ENCODE data around the gene RNF175.

Gene RNF175

DNA sequence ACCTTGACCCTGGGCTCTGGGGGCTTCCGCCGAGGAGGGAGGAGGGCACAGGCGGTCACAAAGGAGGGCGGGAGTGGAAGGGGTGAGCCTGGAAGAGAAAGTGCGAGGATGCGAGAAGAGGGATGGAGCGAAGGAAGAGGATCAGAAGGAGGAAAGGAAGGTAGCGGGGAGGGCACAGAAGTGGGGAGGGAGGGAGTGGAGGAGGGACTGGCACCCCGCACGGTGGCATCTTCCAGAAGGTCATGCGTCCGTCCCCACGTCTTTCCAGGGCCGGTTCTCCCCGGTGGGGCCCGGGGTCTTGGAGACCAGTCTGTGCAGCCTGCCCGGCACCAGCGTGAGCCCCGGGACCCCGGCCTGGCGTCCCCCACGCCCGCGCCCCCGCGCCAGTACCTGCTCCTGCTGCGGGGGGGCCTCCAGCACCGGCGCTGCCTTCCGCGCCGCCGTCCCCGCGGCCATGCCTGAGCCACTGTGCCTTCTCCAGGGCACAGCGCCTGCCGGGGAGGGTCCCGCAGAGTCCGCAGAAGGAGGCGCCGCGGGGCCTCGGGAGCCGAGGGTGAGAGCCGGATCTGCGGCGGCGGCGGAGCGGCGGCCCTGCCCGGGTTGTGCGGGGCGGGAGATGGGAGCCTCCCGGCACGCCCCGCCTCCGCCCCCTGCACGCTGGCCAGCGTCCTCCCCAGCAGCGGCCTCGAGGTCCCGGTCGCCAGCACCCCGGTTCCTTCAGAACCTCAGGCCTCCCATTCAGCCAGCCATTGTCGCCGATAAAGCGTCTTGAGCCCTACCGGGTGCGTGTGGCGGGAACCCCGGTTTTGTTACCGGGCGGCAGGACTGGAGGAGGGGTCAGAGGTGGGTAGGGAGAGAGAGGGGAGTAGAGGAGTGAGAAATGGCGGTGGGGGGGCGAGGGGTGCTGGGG lies at the start of gene RNF175:
RNF175 (minus strand) TSS at position 618 of the 910 bp plus-strand sequence; CDS start at position 456, 162 bp downstream.
- DNase-seq, result no peak

DNA sequence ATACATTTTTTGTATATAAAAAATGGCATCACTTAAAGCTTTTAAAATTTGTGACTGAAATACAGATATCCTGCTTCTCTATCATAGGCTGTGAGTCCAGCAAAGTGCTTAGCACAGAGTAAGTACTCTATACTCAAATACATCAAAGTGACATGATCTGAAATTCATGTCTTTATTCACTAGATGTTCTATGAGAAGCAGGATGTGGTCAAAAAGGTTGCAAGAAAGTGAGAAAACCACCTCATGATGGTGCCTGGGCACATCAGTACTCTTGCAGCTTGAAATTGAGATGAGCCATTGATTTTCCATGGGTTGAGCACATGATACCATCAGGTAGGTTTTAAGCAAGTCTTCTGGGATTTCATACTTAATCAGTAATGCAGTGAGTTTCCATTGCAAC lies 49.5 kb upstream of the RNF175 start:
- DNase-seq, result no peak

DNA sequence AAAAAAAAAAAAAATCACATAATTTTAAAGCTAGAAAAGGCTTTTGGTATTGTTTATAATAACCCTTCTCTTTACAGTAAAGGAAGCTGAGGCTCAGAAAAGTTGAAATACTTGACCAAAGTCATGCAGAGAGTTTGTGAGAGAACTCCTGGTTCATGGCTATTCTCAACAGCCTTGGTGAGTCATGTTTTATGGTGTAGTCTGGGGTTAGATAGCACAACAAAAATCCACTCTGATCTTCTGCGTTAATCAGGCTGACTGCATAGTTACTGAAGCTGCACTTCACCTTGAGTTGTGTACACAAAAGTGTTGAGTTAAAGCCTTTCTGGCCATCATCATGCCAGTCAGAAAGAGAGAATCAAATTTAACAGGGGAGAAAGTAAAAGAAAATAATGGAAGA lies 48.4 kb upstream of the RNF175 start:
- DNase-seq, result no peak

DNA sequence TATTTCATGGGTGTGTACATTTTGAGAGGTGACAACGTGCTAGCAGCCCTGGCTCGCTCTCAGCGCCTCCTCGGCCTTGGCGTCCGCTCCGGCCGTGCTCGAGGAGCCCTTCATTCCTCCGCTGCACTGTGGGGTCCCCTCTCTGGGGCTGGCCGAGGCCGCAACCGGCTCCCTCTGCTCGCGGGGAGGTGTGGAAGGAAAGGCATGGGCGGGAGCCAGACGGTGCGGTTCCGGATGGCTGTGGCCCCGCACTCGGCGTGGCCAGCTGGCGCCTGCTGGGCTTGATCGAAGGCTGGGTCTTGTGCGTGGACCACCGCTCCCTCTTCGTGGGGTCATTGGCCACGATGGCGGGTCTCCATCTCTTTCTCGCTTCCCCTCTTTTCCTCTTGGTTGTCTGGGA lies 46.2 kb upstream of the RNF175 start:
- DNase-seq, result no peak

DNA sequence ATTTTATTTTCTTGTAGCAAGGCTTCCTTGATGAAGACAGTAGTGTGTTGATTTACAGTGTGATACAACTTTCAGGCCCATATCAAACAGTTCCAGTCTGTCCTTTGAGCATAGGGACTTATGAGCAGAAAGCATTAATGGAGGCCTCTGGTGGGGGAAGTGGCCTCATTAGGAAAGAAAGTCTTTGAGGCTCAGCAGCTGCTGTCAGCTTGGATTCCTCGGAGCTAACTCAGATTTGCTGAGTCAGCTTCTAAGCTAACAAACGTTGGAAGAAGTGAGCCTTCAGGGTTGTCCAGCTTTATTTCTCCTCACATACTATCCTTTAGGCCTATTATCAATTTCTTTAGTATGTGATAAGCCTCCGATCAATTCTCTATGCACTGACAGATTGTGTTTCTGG lies 44.9 kb upstream of the RNF175 start:
- DNase-seq, result no peak

DNA sequence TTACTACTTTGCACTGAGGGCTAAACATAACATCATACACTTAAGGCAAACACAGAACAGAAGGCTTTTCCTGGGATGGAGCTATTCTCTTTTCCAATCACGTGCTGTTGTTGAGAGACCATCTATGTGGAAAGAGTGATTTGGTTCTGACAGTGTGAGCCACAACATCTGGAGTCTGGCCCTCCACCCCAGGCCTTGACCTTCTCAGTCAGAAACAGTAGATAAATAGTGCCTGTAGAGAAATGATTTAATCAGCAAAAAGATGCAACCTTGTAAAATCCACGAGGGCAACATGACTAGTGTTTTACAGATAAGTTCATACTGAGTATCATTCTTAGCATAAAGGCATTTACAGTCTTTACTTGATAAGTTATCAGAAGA lies 39.9 kb upstream of the RNF175 start:
- DNase-seq, result no peak

DNA sequence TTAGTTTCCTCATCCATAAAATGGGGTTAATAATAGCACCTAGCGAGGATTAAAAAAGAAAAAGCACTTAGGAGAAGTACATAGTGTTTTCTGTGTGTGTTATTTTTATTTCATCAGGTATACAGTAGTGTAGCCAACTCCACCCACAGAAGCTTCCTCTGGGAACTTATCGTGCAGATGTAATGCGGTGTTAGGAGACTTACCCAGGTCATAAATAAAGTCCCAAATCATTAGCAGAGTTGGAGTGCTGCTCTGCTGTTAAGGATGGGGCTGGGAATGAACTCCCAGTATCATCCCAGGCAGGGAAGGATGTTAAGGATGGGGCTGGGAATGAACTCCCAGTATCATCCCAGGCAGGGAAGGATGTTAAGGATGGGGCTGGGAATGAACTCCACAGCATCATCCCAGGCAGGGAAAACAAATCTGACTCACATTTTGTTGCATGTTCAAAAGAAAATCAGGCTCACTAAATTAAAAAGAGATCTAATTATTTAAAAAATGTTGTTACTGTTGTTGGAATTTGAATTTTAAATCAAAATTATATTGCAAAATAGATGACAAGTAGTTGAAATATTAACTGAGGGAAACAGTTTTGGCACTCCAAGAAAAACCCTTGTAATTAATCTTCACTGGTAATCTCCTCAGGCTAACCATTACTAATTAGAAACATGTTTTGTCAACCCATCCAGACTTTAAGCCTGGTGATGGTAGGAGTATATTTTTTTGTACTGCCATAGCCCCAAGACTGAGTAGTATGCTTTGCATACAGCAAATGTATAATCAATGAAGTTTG lies 39.3 kb upstream of the RNF175 start:
- DNase-seq, result no peak

DNA sequence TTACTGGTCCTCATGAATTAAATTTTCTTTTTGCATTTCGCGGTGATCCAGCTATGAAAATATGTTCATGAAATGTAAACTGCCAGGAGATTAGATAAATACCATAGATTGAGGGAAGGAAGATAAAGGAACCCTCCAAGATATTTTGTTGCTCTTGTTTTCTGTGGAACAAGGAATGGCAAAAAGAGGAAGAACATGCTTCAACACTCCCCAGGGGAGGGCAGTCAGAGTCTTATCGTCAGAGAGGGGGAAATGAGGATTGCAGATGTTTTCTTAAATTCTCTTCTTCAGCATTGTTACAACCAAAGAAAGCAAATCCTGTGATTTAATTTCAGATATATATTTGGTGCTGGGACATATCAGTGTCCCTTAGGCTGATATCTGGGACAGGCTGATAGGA lies 38.6 kb upstream of the RNF175 start:
- no peak for DNase-seq

DNA sequence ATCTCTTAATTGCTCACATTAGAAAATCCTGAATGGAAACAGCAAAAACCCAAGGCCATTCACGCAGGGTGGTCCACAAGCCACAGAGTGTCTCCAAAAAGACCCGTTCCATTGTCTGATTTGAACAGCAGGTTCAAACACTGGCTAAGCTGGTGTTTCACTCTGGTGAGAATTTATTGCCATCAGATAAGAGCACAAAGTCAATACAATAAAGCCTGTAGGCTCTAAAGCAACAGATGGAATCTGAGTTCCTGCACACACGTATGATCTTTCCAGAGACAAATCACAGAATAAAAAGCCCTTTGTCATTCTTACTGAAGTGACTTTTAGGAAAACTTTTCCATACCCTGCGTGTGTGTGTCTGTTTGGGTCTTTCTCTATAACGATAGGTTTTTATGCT lies 34.2 kb upstream of the RNF175 start:
- no peak for DNase-seq

DNA sequence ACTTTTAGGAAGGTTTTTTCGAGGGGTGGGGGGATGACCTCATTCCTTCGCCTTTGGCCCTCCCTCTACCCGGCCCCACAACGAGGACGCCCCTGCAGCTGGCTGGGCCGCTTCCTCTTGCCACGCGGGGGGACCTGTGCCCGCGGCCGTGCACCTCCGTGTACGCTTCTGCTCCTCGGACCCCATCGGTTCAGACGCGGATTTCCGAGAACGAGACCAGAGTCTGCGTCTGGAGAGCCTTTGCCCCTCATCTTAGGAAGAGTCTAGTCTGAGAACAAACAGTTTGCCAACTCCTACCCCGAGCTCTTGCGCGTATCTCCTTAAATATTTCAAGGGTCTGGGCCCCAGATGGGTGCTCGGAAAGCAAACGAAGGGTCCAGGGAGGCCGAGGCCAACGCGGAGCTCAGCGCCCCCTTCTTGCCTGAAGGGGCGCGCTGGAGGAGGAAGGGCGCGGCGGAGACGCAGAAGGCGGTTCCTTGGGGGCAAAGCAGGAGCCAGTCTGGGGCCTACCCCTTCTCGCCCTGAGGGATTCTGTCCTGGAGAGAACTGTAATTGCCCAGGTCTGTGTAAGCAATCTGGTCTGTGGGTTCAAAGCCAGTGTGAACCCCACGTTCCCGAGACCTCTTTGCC lies 32.9 kb upstream of the RNF175 start:
- no peak for DNase-seq

DNA sequence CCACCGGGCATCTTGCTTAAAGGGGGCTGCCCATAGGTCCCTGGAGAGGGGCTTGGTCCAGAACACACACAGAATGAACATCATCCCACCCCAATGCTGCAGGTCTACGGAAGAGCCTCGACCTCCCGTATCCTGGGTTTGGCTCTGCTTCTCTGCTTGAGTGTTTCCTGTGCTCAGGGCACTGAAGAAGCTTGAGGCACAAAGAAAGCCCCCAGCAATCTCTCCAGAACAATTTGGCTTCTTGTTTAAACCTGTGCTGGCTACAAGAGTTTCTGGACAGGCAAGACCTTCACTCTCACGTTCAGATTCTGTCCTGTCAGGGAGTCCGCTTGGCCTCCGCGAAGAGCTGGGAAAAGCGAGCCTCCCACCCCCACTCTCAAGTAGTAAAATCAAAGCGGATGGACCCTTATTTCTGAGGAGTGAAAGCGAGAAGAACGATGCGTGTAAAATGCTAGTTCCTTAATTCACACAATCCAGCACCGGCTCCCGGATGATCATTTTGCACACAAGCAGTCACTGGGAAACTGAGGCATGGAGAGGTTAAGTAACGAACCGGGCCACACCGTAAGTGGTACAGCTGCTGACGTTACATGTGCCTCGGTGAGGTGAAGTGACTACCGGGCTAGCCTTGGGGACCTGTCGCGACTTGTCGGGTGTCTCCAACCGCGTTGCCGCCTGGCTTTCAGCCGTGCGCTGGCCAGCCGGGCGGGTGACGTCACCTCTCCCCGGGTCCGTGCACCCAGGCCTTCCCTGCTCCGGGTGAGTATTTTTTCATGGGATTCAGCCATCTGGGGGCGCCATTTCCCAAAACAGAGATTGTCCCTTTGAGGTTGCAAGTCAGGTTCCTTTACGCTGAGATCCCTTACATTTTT lies 32.2 kb upstream of the RNF175 start:
- peak; percentile 33 for DNase-seq

DNA sequence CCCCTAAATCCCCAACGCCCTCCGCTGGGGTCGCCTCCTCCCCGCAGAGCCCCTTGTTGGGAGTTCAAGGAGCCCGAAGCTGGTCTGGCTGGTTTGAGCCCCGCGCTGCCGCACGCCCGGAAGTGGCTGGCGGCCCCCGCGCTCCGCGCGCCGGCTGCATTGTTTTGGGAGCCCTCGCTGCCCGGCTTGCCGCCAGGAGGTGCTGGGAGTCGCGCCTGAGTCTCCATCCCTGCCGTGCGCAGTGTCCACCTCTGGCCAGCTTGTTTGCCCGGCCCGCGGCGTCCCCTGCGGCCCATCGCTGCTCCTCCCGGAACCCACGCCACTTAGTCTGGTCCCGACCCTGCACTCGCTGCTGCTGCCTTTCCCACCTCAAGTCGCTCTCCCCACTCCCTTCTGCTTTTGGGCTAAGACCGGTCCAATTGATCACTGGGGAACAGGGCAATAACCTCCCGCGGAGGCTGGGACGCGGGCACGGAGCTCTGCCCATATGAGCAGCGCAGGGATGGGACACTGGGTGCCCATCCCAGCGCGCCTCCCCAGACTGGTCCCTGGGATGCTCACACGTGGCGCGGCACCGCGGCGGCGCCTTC lies 31.2 kb upstream of the RNF175 start:
- DNase-seq, result no peak

DNA sequence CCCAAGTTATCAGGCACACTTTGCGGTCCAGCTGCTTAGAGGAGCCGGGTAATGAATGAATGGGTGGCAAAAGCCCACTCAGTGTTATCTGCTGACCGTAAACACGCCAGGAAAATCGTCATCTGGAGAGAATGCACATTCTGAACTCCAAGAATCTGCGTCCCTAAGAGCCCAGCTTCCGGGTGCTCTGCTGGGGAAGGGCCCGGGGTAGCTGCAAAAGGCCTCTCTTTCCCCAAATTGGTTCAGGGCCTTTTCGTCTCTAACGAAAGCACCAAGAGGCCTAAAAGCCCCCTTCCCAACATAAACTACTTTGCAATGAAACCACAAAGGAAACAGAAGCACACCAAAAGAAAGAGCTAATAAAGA lies 30.7 kb upstream of the RNF175 start:
- DNase-seq, result no peak

DNA sequence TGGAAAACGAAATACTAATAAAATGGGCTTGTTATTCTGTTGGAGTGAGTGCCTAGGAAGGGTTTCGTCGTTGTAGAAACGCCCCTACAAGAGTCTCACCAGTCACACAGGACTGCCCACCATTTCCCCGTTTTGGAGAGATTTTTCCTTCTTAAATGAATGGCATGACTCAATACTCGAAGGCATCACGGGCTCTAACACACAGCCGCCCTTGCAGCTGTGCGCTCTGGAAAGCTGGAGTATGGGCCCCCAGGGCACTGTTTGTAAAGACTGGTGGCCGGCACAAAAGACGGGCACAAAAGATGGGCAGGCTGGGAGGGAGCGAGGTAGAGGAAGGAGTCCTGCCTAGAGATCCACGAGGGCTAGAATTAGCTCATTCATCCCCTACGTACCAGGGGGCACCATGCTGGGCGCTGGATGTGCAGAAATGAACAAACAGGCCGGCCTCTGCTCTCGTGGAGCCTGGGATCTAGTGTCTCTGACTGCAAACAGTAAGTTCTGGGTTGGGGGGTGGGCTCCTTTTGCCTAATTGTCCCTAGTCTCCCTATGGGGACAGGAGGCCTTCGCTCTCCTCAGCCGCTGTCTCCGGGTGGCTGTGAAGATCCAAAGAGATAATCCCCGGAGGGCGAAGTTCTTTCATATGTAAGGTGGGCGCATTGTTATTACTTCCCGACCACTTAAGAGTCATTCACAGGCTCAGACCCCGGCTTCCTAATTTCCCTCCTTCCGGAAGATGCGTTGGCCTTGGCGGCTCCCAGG lies 30.1 kb upstream of the RNF175 start:
- DNase-seq, result no peak

DNA sequence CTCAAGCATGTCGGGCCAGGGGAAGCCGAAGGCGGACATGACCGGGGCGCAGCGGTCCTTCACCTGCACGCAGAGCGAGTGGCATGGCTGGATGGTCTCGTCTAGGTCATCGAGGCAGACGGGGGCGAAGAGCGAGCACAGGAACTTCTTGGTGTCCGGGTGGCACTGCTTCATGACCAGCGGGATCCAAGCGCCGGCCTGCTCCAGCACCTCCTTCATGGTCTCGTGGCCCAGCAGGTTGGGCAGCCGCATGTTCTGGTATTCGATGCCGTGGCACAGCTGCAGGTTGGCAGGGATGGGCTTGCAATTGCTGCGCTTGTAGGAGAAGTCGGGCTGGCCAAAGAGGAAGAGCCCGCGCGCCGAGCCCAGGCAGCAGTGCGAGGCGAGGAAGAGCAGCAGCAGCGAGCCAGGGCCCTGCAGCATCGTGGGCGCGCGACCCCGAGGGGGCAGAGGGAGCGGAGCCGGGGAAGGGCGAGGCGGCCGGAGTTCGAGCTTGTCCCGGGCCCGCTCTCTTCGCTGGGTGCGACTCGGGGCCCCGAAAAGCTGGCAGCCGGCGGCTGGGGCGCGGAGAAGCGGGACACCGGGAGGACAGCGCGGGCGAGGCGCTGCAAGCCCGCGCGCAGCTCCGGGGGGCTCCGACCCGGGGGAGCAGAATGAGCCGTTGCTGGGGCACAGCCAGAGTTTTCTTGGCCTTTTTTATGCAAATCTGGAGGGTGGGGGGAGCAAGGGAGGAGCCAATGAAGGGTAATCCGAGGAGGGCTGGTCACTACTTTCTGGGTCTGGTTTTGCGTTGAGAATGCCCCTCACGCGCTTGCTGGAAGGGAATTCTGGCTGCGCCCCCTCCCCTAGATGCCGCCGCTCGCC lies 28.8 kb upstream of the RNF175 start, which contains the start of gene SFRP2:
SFRP2 (minus strand) TSS at position 671 of the 864 bp plus-strand sequence; CDS start at position 423, 248 bp downstream.
- no peak for DNase-seq

DNA sequence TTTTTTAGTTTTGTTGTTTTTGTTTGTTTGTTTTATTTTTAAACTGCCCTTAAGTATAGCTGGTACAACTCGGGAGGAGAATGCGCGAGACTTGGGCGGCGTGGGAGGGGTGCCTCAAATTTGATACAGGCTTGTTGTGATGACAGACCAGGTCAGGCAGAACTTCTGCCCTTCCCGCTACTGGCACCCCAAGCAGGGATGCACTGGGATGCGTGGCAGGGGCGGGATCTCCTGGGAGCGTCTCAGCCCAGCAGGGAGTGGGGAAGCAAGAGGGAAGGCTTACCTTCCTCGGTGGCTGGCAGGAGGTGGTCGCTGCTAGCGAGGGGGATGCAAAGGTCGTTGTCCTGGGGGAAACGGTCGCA lies 28.2 kb upstream of the RNF175 start:
- DNase-seq, result no peak

DNA sequence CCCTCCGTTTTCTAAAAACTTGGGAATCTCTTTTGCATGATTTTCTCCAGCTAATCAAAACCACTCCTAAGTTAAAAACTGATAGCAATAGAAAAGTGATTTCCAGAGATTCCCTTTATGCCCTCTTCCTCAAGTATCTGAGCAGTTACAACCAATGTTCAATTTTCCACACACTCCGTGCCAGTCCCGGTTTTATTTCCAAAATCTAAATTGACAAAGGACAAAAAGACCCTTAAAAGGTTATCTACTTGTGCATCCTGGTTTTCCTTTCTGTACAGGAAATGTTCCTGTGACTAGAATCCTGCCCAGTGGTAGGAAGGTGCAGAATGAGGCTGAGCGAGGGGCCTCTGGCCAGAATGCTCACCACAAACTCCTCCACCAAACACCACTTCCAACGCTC lies 27.8 kb upstream of the RNF175 start:
- no peak for DNase-seq

DNA sequence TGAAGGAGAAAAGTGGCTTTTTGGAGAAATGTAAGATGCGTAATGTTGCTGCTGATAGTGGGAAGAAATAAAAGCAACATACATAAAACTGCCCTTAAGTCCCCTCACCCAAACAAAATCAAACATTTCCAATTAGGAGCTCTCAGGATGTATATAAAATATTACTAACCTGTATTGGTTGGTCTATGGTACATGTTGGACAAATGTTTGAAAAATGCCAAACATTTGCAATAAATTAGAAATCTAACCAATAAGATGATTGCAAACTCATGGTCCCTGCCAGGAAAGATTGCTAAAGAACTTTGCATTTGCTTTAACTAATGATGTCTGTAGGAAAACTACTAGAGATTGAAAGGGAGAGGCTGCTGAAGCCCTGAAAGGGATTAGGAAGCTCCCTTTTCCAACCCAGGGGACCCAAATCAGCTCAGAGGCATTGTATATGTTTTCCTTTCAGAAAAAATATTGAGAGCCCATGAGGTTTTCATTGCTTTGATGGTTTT lies 27.3 kb upstream of the RNF175 start:
- no peak for DNase-seq

DNA sequence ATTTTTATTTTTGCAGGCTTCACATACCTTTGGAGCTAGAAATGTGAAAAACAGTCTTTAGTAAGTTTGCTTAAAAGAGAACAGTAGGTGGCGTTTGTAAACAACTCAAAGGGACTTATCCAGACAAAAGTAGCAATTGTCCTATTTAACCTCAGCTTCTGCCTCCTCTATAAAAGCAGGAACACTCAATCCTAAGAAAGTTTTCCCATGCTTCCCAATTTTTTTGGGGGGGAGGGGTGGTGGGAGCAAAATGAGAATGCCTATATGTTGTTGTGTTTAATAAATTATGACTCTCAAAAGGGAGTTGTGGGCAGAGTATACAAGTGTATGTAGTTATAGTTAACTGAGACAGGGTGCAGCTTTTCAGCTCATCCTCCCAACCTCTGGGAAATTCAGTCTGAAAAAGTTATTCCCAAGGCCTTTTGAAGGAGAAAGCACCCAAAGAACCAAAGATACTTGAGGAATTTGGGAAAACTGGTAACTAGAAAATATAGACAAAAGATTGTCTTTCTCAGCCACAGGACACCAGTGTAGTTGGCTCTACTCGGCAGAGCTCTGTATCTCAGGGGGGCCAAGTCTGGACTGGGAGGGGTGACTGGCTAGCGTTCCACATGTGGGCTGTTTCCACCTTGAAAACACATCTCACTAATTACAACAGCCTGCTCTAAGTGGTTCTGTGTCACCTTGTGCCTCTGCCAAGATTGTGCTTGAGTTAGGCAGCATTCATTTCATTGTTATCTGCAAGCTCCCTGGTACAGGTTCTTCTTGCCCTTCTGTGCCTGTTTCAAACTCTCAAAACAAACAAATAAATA lies 26.3 kb upstream of the RNF175 start:
- DNase-seq, result no peak
